Duodenal mucosa (tissue), 2 donors: ENCODE results near the gene ITGA1.

Source experiments
- H3K27ac ChIP-seq: one replicate; pipeline ENCODE4 v1.7.0; 2013; ENCODE audit warnings: low read depth, low read length
- H3K27me3 ChIP-seq, 2 donors: one replicate each; pipeline ENCODE4 v1.7.0; 2013; ENCODE audit warnings: low read length in 2 of 2, control low read depth in 1 of 2; ENCODE audit not compliant: insufficient read depth in 2 of 2, control insufficient read depth in 1 of 2
- H3K36me3 ChIP-seq, 2 donors: one replicate each; pipeline ENCODE4 v1.7.0; 2013; ENCODE audit warnings: low read length in 2 of 2, control low read depth in 1 of 2; ENCODE audit not compliant: insufficient read depth in 2 of 2, control insufficient read depth in 1 of 2
- H3K4me1 ChIP-seq, 2 donors: one replicate each; pipeline ENCODE4 v1.7.0; 2013; ENCODE audit warnings: low read length in 2 of 2, control low read depth in 1 of 2; ENCODE audit not compliant: insufficient read depth in 2 of 2, control insufficient read depth in 1 of 2
- H3K4me3 ChIP-seq, 2 donors: one replicate each; pipeline ENCODE4 v1.7.0; 2013; ENCODE audit warnings: low read length in 2 of 2, low read depth in 1 of 2
- H3K9ac ChIP-seq, 2 donors: one replicate each; pipeline ENCODE4 v1.7.0; 2013; ENCODE audit warnings: low read length in 2 of 2, low read depth in 1 of 2
- H3K9me3 ChIP-seq, 2 donors: one replicate each; pipeline ENCODE4 v1.7.0; 2013; ENCODE audit warnings: low read length in 2 of 2, control low read depth in 1 of 2; ENCODE audit not compliant: control insufficient read depth in 1 of 2

Gene ITGA1

DNA sequence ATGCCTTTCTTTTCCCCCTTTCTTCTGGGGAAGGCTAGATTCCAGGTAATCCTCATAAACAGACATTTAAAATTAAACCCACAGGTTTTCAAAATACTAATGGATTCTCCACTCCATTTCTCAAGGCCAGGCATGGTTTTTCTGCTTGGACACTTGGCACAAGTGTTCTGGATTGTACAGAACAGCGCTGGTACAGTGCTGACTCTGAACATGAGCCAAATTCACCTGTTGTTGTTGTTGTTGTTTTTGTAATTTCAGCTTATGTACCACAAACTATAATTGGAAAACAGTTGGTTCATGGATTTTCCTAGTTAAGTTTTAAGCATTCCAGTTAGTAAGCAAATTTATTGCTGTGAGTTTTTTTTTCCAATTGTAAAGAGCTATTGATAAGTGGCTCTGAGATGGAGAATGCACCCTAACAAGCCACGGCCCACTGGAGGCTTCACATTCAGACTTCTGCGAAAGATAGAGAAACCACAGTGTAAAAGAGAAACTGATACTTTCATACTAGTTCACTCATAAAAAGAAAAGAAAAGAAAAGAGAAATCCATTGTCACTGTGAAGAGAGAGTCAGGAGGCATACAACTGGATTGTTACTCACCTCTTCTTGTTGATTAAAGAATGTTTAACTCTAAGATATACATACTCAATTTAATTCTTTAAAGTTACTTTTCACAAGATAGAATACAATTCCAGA, 16.2 kb upstream of the ITGA1 start:
- Histone ChIP-seq H3K9ac (no peak overlapping the region), H3K4me1 (peaks cover 0 to 4% of the 10 kb centered on the region in 2 donors), H3K27ac (no peak overlapping the region), H3K4me3 (no peak overlapping the region), H3K36me3 (no peaks in the 10 kb centered on the region), H3K9me3 (no peaks in the 10 kb centered on the region), H3K27me3 (no peaks in the 10 kb centered on the region)

DNA sequence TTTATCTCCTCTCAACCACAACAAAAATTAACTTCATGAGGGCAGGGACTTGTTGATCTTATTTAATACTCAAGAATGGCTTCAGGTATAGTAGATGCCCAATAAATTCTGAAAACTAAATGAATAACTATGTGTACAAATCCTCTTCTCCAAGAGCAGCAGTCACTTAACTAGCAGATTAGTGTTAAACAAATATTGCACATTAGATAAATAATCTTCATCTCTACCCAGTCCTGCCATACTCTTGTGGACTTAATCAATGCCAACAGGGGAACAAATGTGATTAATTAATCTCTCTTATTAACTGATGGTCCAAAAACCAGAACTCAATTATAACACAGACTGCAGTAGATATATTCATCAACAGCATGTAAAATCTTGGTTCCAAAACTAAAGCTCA, 15.0 kb upstream of the ITGA1 start:
- Histone ChIP-seq H3K36me3 (no peaks in the 10 kb centered on the region), H3K9ac (no peak overlapping the region), H3K4me1 (peaks cover 0 to 4% of the 10 kb centered on the region in 2 donors), H3K4me3 (no peak overlapping the region), H3K9me3 (no peaks in the 10 kb centered on the region), H3K27ac (no peak overlapping the region), H3K27me3 (no peaks in the 10 kb centered on the region)

DNA sequence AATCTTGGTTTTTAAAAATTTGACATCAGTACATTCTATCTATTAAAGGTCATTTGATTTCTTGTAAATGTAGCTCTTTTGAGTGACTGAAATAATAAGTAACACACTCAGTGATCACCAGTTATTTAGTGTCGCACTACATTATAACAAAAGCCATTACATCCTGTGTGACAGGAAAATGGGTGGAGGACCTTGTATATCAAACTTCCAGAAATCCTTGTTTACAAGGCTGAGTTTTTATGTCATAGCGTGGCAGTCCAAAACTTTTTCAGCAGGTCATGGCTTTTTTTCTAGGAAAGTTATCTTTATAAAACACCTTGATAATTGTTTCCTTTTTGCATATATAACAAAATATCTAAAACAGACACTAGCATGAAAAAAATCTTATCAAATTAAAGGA, 14.4 kb upstream of the ITGA1 start:
- H3K27ac ChIP-seq: no peak overlapping the region
- no peak overlapping the region for H3K9ac ChIP-seq
- H3K9me3 ChIP-seq: no peaks in the 10 kb centered on the region
- no peaks in the 10 kb centered on the region for H3K36me3 ChIP-seq
- H3K4me1 ChIP-seq: peaks cover 0 to 4% of the 10 kb centered on the region in 2 donors
- H3K4me3 ChIP-seq: no peak overlapping the region
- no peaks in the 10 kb centered on the region for H3K27me3 ChIP-seq

DNA sequence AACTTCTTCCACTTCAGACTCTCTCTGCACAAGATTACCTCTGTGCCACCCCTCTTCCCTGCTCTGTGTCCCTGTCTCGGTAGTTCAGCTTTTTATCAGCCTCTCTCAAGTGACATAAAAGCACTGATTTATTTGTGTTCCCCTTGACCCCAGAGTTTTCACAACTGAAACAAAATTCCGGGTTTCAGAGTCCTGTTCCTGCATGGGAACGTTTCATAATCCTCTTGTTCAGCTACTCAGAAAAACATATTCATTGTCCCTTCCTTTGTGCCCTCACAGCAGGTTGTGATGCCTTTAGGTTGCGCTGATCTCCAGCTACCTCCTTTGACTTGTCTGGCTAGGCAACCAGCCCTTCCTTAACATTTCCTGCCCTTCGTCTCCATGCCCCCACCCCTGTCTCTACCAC, 13.7 kb upstream of the ITGA1 start:
- Histone ChIP-seq H3K27ac (no peak overlapping the region), H3K4me1 (peaks cover 0 to 4% of the 10 kb centered on the region in 2 donors)

DNA sequence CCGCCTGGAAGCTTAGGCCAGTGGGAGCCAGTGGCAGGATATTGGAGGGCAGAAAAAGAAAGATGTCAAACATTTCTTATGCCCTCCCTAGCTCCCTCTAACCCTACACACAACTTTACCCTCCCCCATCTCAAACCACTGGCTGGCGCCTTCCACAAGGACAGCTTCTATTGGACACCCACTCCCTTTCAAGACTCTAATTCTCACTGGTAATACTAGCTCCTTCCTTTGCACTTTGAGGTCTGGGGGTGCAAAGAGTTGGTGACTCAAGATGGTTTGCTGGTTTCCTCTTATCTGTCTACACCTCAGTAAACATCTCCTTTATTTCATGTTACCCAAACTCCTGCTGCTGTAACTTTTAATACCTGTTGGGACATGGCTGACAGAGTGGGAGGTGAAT, 11.6 kb upstream of the ITGA1 start:
- H3K27ac ChIP-seq: no peak overlapping the region
- H3K9ac ChIP-seq: no peak overlapping the region
- H3K27me3 ChIP-seq: no peaks in the 10 kb centered on the region
- peaks cover 0 to 4% of the 10 kb centered on the region in 2 donors for H3K4me1 ChIP-seq
- H3K9me3 ChIP-seq: no peaks in the 10 kb centered on the region
- H3K36me3 ChIP-seq: no peaks in the 10 kb centered on the region
- no peak overlapping the region for H3K4me3 ChIP-seq

More for the DNA sequence above, 13.7 kb upstream of the ITGA1 start:
- no peak overlapping the region for H3K9ac ChIP-seq
- no peaks in the 10 kb centered on the region for H3K36me3 ChIP-seq
- no peaks in the 10 kb centered on the region for H3K9me3 ChIP-seq
- H3K27me3 ChIP-seq: no peaks in the 10 kb centered on the region
- H3K4me3 ChIP-seq: no peak overlapping the region

DNA sequence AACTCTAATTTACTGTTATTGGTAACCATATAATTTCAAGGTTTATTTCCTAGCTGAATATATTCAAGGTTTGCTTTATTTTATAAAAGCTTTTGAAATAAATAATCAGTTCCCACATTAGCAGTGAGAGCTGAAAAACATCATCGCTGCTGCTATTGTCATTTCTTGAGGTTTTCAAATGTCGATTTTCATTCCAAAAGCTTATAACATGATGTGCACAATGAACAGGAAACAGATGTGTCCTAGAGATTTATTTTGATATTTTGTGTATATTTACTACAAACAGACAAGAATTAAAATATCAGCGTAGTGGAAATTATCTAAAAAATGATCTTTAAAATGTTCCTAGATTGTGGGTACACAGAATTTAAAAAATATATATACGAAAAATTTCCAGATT, 10.5 kb upstream of the ITGA1 start:
- H3K36me3 ChIP-seq: no peaks in the 10 kb centered on the region
- H3K27ac ChIP-seq: no peak overlapping the region
- H3K9me3 ChIP-seq: no peaks in the 10 kb centered on the region
- no peak overlapping the region for H3K4me3 ChIP-seq
- H3K9ac ChIP-seq: no peak overlapping the region
- H3K27me3 ChIP-seq: no peaks in the 10 kb centered on the region
- H3K4me1 ChIP-seq: no peaks in the 10 kb centered on the region

DNA sequence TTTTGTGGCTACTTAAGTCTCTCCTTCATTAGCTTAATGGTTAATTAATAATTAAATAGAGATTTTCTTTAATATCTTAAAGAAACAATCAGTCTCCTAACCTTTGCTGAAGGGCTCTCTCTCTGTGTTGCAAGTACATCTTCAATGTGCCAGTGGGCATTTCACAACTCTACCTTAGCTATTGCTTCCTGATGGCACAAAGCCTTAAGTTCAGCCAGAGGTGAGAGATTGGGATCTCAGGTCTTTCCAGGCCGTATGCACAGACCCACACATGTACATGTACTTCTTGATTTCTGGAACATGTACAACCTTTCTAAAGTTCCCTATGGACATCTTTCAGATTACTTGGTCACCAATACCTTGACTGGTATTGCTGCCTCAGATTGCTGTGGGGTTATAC, 8.9 kb upstream of the ITGA1 start:
- H3K9ac ChIP-seq: no peak overlapping the region
- no peaks in the 10 kb centered on the region for H3K4me1 ChIP-seq
- no peak overlapping the region for H3K27ac ChIP-seq
- H3K4me3 ChIP-seq: no peak overlapping the region
- no peaks in the 10 kb centered on the region for H3K36me3 ChIP-seq
- H3K27me3 ChIP-seq: no peaks in the 10 kb centered on the region
- no peaks in the 10 kb centered on the region for H3K9me3 ChIP-seq

DNA sequence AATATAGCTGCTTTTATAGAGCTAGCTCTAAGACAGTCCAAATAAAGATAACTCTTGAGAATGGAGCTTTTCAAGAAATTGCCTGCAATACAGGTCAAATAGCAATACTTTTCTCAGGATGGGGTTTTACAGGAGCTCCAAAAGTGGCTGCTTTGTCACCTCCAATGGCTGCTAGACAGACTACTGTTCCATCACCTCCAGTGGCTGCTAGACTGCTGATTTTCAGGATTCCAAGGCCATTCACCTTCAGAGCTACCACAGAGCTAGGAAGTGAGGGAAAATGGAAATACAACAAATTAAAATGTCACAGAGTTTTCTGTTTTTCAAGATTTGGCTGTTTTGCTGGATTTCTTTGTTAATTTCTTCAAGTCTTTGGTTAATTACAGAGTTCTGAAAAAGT, 8.5 kb upstream of the ITGA1 start:
- Histone ChIP-seq H3K27ac (no peak overlapping the region), H3K4me1 (no peaks in the 10 kb centered on the region), H3K9ac (no peak overlapping the region), H3K36me3 (no peaks in the 10 kb centered on the region), H3K4me3 (no peak overlapping the region), H3K9me3 (no peaks in the 10 kb centered on the region), H3K27me3 (no peaks in the 10 kb centered on the region)

DNA sequence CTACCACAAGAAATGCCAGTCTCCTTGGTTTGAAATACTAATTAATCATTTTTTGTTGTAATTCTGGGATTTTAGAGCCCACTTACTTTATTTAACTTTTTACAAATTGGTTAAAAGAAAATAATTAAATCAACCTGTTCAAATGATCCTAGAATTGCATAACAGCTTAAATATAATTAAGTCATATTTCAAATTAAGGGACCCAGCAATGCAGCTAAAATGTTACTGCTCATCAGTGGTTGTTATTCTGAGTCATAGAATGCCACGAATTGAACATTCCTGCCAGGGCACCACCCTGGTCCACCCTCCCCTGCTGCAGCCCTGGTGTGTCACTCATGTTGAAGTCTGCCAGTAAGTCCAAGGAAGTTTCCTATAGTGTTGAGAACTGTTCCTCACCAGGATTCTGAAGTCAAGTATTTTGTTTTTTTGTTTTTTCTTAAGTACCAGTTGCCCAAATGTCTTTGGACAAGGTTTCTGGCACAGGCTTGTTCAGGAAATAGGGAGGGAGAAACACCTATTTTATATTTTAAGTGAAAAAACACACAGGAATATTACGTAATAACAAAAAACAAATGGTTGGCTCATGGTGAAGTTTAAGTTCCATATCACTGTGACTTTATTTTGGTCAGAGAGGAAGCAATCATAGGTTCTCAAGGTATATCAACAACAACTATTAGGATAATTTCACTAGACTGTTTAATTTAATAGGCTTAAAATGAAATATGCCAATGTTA, 4.3 kb upstream of the ITGA1 start:
- Histone ChIP-seq H3K4me3 (no peak overlapping the region), H3K36me3 (no peaks in the 10 kb centered on the region), H3K9ac (no peak overlapping the region), H3K27me3 (no peaks in the 10 kb centered on the region), H3K9me3 (no peaks in the 10 kb centered on the region), H3K27ac (no peak overlapping the region), H3K4me1 (peaks cover 10 to 11% of the 10 kb centered on the region in 2 donors)

DNA sequence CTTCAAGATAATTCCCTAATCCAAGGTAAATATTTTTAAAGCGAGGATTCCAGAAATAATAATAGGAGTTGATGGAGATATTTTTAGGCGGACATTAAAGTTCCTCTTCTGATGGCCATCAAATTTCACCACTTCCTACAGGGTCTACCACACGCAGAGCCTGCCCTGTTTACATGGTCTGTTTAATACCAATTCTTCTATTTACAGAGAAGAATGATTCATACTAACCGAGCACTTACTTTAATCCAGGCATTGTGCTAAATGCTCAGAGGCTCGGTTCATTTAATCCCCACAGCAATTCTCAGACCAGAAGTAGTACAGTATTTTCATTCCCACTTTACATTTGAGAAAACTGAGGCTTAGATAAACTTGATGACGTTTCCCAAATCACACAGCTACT, 3.0 kb upstream of the ITGA1 start:
- H3K27me3 ChIP-seq: no peaks in the 10 kb centered on the region
- no peak overlapping the region for H3K9ac ChIP-seq
- H3K27ac ChIP-seq: no peak overlapping the region

More for the DNA sequence above, 3.0 kb upstream of the ITGA1 start:
- H3K36me3 ChIP-seq: no peaks in the 10 kb centered on the region
- no peaks in the 10 kb centered on the region for H3K9me3 ChIP-seq
- H3K4me3 ChIP-seq: no peak overlapping the region
- peaks cover 14 to 19% of the 10 kb centered on the region in 2 donors for H3K4me1 ChIP-seq
